Activated CD4-positive, alpha-beta T cell treated with anti-CD3 and anti-CD28 coated beads, Interleukin-10, Interleukin-2, amounts not matched to agents 100 ng/mL and 50 ng/mL, durations not matched to agents 16 hours and 8 hours (primary cell): ENCODE results near the gene DBH.
"Not testable (repeated sequence)": the region's sequence is repeated elsewhere in the genome, so short reads cannot be mapped to it uniquely, and the experiment has no call there.

Source experiments
- DNase-seq: peaks from one replicate; pipeline ENCODE4 v3.0.0-alpha.2; 2020

The DBH gene

DNA sequence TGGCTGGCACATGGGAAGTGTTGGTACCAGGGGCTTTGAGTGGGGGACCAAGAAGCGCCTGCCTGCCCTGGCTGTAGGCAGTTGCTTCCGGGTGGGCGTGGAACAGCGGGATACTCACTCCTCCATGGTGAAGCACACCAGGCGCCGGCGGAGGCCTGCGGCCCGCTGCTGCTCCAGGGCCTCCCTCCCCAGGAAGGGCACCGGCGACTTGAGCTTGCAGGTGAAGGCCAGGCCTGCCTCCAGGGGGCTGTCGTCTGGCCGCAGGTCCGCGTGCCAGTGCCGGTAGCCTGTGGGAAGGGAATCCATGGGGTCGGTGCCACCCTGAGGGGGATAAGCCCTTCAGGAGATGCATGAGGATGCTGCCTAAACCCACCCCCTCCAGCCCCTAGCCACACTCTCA, 34.3 kb downstream of the DBH start:
- no peak for DNase-seq

GRCh38 chr9:133671371-133671770, 35.2 kb downstream of the DBH start:
- no peak for DNase-seq

GRCh38 chr9:133672503-133673257, 36.5 kb downstream of the DBH start:
- no peak for DNase-seq

DNA sequence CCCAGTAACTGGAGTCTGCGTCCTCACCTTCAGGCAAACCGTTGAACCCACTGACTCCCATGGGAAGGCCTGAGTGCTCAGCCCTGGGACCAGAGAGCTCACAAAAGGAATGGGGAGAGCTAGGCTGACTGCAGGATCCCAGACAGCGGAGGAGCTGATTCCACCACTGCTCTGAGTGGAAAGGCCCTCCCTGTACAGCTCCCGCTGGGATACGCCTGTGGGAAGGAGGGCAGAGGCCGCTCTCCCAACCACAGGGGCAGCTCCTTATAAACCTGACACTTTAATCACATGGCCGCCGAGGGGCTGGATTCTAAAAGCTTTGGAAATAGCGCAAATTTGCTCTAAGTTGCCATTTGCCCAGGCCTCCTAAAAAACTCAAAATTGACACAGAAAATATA, 37.1 kb downstream of the DBH start:
- no peak for DNase-seq

- DNase-seq, result no peak
Observed at GRCh38 chr9:133674091-133674490, 37.9 kb downstream of the DBH start.

GRCh38 chr9:133675796-133676195, 39.6 kb downstream of the DBH start:
- DNase-seq, result not testable (repeated sequence)

DNA sequence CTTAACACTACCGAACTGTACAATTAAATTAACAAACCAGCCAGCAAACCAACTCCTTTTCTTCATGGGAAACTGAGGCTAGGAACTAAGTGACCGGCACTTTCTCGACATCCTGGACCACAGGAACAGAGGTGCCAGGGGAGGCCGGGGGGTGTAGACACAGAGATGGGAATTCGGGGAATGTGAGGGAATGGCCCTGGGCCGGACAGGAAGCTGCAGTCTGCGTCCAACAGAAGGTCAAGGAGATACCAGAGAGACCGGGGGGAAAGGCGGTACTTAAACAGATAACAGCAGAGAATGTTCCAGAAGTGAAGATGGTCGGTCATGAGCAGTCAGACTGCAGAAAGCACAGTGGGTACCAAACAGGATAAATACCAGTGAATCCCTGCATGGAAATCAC, 40.3 kb downstream of the DBH start:
- no peak for DNase-seq

DNA sequence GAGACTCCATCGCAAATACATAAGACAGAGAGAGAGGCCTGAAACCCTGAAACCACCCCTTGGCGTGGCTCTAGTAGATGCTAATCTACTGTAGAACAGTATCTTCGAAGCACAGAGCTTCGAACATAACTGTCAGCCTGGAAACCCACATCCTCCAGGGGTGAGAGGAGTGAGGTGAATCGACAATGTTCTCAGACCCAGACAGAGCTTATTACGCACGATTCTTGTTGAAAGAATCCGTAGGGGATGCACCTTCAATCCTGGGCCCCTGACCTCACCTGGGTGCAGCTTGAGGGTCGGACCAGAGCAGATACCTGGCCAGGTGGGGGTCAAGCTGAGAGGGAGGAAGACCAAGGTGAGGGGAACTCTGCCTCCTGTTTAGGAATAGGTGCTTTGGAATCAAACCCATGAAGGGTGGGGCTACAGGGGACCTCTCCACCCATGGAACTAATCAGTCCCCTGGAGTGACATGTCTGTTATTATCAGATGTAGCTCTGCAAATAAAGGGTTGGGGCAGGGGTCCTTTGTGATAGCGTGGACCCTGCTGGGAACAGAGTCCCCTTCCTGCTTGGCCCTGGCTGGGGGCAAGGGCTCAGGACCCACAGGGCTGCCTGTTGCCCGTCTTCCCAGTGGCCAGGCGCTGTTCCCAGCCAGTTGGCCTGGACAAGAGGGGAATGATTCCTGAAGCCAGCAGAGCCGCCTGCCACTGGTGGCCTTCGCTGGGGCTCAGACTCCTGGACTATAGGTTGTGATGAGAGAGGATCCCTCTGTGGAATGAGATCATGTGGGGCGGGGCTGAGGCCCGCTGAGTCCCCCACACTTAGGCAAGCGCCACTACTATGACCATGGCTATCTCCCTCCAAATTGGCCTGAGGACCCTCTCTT, 41.2 kb downstream of the DBH start:
- DNase-seq, result peak; percentile 51

- no peak for DNase-seq
Observed at GRCh38 chr9:133679056-133679455, 42.9 kb downstream of the DBH start.

DNA sequence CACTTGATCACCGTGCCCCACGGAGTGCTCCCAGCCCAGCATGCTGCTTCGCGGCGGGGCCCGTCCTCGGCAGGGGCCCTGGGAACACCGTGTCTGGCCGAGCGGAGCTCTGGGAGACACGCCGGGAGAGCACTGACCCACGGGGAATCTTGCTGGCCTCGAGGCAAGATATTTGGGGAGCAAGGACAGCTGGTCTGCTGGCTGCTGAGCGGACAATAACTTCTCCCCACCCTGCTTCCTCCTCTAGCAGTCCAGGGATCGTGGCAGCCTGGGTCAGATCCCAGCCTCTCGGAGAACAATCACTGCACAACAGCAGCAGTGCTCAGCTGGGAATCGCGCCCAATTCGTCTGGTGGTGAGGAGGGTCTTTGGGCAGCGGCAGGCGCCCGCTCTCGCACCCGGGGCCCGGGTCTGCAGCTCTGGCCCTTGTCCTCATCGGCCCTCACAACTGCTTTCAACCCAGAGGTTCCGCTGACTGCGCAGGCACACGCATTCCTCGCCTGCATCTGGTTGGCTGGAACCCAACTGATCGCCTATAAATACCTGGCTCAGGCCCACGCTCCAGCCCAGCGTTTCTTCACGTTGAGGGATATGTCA, 43.4 kb downstream of the DBH start:
- no peak for DNase-seq

GRCh38 chr9:133680250-133680975, 44.2 kb downstream of the DBH start:
- no peak for DNase-seq

DNA sequence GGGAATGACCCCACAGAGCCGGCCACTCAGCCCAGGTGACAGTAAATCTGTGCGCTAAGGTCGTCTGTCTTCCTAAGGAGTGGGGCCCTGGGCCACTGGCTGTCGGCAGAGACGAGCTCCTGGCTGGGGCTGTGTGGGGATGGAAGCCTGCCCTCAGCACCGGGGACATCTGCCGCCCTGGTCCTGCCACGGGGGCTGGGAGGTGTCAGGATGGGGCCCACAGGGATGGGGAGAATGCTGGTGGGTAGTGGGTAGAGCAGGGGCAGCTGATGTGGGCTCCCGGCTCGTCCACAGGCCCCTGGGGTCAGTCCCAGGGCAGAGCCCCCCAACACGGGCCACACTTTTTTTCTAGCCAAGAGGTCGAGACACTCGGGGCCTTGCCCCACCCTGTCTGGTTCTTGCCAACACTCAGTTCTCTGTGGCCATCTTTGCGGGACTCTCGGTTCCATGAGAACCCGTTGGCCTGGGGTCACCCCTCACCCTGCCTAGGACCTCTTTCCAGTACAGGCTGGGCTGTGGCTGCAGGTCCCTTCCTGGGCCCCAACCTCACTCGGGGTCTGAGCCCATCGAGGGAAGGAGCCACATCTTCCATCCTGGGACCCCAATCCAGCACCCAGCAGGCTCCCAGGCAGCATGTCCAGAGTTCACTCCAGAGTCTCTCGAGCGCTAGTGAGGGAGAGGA, 45.0 kb downstream of the DBH start:
- no peak for DNase-seq

- DNase-seq, result no peak
Observed at GRCh38 chr9:133681658-133682306, 45.6 kb downstream of the DBH start.

GRCh38 chr9:133682818-133683585, 46.8 kb downstream of the DBH start:
- no peak for DNase-seq

- peak; percentile 27 for DNase-seq
Observed at GRCh38 chr9:133683586-133684120, 47.5 kb downstream of the DBH start.

DNA sequence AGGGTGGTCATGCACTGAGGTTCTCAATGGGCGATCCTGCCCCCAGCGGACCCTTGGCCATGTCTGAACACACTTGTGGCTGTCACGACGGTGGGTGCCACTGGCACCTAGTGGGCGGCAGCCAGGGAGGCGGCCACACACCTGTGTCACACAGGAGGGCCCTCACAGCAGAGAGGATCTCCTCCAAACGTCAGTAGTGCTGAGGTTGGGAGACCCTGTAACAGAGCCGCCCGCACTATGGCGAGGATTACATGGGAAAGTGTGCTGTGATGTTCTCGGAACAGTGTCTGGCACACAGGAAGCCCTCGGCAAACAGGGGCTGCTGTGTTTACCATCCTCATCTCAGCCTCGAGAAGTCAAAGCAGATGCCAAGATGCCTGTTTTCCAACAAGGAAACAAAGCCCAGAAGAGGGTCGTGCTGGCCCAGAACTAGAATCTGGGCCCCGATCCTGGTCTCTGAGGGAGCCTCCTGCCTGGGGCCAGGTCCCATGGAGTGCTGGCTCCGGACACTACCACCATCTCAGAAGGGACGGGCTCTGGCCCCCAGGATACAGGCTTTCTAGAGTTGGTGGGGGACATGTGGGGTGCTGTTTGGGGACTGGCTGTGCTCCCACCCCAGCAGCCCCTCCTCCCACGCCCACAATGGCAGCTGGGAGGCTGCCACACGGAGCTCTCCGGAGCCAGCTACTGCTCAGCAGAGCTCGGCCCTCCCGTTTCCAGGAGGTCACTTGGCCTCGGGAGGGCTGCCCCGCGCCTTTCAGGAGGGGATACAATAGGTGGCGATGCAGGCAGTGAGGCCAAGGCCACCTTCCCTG, 48.2 kb downstream of the DBH start:
- DNase-seq, result no peak

GRCh38 chr9:133684936-133685361, 48.8 kb downstream of the DBH start:
- DNase-seq, result no peak

DNA sequence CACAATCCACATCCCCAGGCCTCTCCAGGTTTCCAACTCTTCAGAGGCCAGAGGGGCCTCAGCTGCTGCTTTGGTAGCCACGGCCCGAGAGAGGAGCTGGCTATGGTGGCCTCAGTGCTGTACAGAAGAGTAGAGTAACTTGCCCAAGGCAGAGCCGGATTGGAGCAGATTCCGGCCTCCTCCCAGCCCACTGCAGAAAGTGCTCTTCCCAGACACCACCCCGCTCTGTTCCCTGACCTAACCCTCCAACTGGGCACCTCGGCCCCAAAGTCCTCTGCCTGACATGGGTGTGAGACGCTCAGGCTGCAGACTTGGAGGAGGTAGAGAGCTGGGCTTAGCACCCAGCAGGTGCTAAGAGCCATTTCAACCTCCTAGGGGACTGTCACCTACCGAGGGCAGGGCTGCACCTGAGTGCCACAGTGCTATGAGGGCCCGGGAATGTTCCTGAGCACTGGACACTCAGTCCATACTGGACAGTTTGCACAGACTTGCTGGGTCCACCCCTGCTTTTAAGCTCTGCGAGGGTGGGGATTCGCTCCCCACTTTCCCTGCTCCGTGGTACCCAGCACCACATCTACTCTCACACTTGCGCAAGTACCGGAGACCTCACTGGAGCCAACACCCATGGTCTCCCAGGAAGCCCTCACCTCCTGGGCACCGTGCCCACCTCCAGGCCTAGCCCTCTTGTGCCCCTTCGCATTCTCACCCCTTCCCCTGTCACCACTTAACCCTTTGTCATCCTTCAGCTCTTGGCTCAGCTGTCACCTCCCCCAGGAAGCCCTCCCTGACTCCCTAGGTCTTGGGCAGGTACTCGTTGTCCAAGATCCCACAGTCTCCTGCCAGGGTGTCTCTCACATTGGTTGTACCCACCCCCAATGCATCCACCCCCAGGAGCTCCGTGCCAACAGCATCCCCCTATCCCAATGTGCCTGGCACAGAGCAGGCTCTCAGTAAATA, 49.8 kb downstream of the DBH start:
- DNase-seq, result no peak
